T-helper 22 cell (primary cell): ENCODE measurements around the gene FOLR1.
"Not testable (repeated sequence)": the region's sequence is repeated elsewhere in the genome, so short reads cannot be mapped to it uniquely, and the experiment has no call there.

Source experiments
- DNase-seq: peaks from one replicate; pipeline ENCODE4 v3.0.0-alpha.2; 2020; ENCODE audit warnings: low read depth

Gene FOLR1

DNA sequence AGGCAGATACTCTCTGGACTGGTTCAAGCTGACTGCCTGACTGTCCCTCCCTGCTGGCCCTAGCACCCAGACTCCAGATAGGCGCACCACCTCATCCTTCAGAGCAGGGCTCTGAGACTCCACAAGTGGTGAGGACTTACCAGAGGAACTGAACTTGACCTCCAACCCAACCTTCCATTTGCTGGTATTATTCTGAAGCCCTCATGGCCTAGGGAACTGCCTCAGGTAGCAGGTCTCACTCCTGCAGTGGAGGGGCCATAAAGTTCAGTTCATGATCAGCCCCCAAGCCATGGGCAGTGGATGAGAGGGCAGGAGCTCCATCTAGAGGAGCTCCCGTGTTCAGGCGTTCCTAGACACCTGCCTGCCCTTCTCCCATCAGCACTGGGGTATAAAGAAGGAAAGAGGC, 10.4 kb upstream of the FOLR1 start:
- not testable (repeated sequence) for DNase-seq

GRCh38 chr11:72188267-72188666, 3.7 kb upstream of the FOLR1 start:
- DNase-seq: no peak

GRCh38 chr11:72189455-72190250, 2.3 kb upstream of the FOLR1 start:
- no peak for DNase-seq

- no peak for DNase-seq
Measured at GRCh38 chr11:72190631-72191071, 1.3 kb upstream of the FOLR1 start.

DNA sequence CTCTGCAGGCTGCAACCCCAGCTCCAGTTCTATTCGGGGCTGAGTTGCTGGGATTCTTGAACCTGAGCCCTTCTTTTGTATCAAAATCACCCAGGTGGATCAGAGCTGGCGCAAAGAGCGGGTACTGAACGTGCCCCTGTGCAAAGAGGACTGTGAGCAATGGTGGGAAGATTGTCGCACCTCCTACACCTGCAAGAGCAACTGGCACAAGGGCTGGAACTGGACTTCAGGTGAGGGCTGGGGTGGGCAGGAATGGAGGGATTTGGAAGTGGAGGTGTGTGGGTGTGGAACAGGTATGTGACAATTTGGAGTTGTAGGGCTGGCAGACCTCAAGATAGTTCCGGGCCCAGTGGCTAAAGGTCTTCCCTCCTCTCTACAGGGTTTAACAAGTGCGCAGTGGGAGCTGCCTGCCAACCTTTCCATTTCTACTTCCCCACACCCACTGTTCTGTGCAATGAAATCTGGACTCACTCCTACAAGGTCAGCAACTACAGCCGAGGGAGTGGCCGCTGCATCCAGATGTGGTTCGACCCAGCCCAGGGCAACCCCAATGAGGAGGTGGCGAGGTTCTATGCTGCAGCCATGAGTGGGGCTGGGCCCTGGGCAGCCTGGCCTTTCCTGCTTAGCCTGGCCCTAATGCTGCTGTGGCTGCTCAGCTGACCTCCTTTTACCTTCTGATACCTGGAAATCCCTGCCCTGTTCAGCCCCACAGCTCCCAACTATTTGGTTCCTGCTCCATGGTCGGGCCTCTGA, 3.8 kb downstream of the FOLR1 start:
- no peak for DNase-seq

DNA sequence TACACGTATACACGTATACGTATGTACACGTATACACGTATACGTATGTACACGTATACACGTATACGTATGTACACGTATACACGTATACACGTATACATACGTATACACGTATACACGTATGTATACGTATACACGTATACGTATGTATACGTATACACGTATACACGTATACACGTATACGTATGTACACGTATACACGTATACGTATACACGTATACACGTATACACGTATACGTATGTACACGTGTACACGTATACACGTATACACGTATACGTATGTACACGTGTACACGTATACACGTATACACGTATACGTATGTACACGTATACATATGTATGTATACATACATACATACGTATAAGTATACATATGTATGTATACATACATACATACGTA, 9.5 kb downstream of the FOLR1 start:
- not testable (repeated sequence) for DNase-seq

DNA sequence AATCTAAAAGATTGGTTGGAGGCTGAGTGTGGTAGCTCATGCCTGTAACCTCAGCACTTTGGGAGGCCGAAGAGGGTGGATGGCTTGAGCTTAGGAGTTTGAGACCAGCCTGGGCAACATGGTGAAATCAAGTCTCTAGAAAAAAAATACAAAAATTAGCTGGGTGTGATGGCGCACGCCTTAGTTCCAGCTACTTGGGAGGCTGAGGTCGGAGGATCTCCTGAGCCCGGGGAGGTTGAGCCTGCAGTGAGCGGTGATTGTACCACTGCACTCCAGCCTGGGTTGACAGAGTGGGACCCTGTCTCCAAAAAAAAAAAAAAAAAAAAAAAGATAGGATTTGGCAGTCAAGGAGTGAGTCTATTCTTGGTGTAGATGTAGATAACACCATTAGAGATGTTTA, 10.6 kb downstream of the FOLR1 start:
- DNase-seq: no peak

DNA sequence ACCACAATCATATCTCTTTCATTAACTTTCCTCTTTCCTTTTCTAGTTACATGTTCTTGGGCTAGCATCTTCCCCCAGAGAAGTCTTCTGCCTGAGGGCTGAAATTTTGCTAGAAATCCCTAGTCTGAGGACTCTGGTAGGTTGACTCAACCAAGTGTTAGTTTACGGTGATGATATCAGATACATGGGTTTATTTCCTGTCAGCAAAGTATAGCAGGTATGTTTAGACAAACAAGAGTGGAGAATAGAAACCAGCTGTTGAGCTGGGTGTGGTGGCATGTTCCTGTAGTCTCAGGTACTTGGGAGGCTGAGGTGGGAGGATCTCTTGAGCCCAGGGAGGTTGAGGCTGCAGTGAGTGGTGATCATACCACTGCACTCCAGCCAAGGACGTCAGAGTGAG, 11.2 kb downstream of the FOLR1 start:
- no peak for DNase-seq

- DNase-seq: no peak
Measured at GRCh38 chr11:72204886-72205285, 12.9 kb downstream of the FOLR1 start.

DNA sequence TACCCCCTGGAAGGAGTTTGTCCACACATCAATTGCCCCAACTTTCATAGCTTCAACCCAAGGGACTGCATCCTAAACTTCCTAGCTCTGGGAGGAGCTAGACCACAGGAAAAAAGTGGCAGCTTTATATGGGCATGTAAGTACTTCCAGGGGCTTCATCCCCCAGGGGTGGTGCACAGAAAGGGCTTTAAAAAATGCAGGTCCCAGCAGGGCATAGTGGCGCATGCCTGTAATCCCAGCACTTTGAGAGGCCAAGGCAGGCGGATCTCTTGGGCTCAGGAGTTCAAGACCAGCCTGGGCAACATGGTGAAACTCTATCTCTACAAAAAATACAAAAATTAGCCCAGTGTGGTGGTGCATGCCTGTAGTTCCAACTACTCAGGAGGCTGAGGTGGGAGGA, 14.9 kb downstream of the FOLR1 start:
- DNase-seq: not testable (repeated sequence)

- DNase-seq: no peak
Measured at GRCh38 chr11:72208281-72208680, 16.3 kb downstream of the FOLR1 start.

DNA sequence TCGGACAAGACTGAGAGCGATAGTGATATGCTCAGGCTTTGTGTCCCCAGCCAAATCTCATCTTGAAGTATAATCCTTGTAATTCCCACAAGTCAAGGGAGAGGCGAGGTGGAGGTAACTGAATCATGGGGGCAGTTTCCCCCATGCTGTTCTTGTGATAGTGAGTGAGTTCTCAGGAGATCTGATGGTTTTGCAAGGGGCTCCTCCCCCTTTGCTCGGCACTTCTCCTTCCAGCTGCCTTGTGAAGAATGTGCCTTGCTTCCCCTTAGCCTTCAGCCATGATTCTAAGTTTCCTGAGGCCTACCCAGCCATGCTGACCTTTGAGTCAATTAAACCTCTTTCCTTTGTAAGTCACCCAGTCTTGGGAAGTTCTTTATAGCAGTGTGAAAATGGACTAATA, 17.2 kb downstream of the FOLR1 start:
- no peak for DNase-seq

GRCh38 chr11:72216638-72217037, 24.7 kb downstream of the FOLR1 start, which contains the start of gene FOLR2:
FOLR2 (plus strand) TSS chr11:72216794; CDS start chr11:72218585, 1,791 bp downstream.
- DNase-seq: no peak

GRCh38 chr11:72217841-72218240, 25.9 kb downstream of the FOLR1 start:
- no peak for DNase-seq

- no peak for DNase-seq
Measured at GRCh38 chr11:72218251-72218745, 26.4 kb downstream of the FOLR1 start.

- no peak for DNase-seq
Measured at GRCh38 chr11:72220696-72221363, 28.9 kb downstream of the FOLR1 start.

GRCh38 chr11:72221386-72222075, 29.6 kb downstream of the FOLR1 start:
- no peak for DNase-seq

- DNase-seq: no peak
Measured at GRCh38 chr11:72222106-72222891, 30.4 kb downstream of the FOLR1 start.

GRCh38 chr11:72222907-72223614, 31.1 kb downstream of the FOLR1 start:
- DNase-seq: peak; percentile 93
